Measurements from ENCODE around the gene KRTAP4-16.
"Not testable (repeated sequence)": the region's sequence is repeated elsewhere in the genome, so short reads cannot be mapped to it uniquely, and the experiment has no call there.

The KRTAP4-16 gene

GRCh38 chr17:41073676-41074075 lies 28.3 kb downstream of the KRTAP4-16 start:
- DNase-seq (ENCODE audit: low read depth): no peak

- DNase-seq (ENCODE audit: low read depth): no peak
Measured at GRCh38 chr17:41071606-41072360, 30.2 kb downstream of the KRTAP4-16 start.

GRCh38 chr17:41069031-41069430 lies 33.0 kb downstream of the KRTAP4-16 start:
- no peak for DNase-seq (ENCODE audit: low read depth)

- no peak for DNase-seq (ENCODE audit: low read depth)
Measured at GRCh38 chr17:41067281-41067680, 34.7 kb downstream of the KRTAP4-16 start.

GRCh38 chr17:41065829-41066624 lies 36.0 kb downstream of the KRTAP4-16 start, which contains the start of gene KRTAP2-4:
Gene KRTAP2-4 (minus strand): TSS chr17:41065879. CDS start chr17:41065845, 34 bp downstream.
- peak; percentile 98 for DNase-seq (ENCODE audit: low read depth)

GRCh38 chr17:41065016-41065689 lies 36.9 kb downstream of the KRTAP4-16 start:
- not testable (repeated sequence) for DNase-seq (ENCODE audit: low read depth)

- DNase-seq (ENCODE audit: low read depth): no peak
Measured at GRCh38 chr17:41064301-41064700, 37.7 kb downstream of the KRTAP4-16 start.

GRCh38 chr17:41063449-41063848 lies 38.6 kb downstream of the KRTAP4-16 start:
- DNase-seq (ENCODE audit: low read depth): no peak

GRCh38 chr17:41061964-41062363 lies 40.0 kb downstream of the KRTAP4-16 start:
- peak; percentile 96 for DNase-seq (ENCODE audit: low read depth)

GRCh38 chr17:41060052-41060604 lies 41.9 kb downstream of the KRTAP4-16 start, which contains the start of gene KRTAP2-3:
Gene KRTAP2-3 (minus strand): TSS chr17:41060114. CDS start chr17:41060050, 64 bp downstream.
- peak; percentile 87 for DNase-seq (ENCODE audit: low read depth)

- DNase-seq (ENCODE audit: low read depth): peak; percentile 95
Measured at GRCh38 chr17:41059276-41060051, 42.5 kb downstream of the KRTAP4-16 start.

GRCh38 chr17:41058741-41059140 lies 43.3 kb downstream of the KRTAP4-16 start:
- peak; percentile 70 for DNase-seq (ENCODE audit: low read depth)

- DNase-seq (ENCODE audit: low read depth): no peak
Measured at GRCh38 chr17:41057547-41057946, 44.5 kb downstream of the KRTAP4-16 start.

- DNase-seq (ENCODE audit: low read depth): not testable (repeated sequence)
Measured at GRCh38 chr17:41055130-41055529, 46.9 kb downstream of the KRTAP4-16 start, which contains the start of gene KRTAP2-2. Gene KRTAP2-2 (minus strand): TSS chr17:41055230. CDS start chr17:41055211, 19 bp downstream.

GRCh38 chr17:41054556-41054955 lies 47.5 kb downstream of the KRTAP4-16 start:
- not testable (repeated sequence) for DNase-seq (ENCODE audit: low read depth)

- no peak for DNase-seq (ENCODE audit: low read depth)
Measured at GRCh38 chr17:41054025-41054424, 48.0 kb downstream of the KRTAP4-16 start.

- DNase-seq (ENCODE audit: low read depth): peak; percentile 58
Measured at GRCh38 chr17:41052566-41052965, 49.4 kb downstream of the KRTAP4-16 start.

Measured in amniotic epithelial cell (primary cell).